CD4-positive, alpha-beta T cell treated with Interleukin-10 for 1 hour (primary cell): ENCODE measurements around the gene LUC7L2.
"Not testable (repeated sequence)": the region's sequence is repeated elsewhere in the genome, so short reads cannot be mapped to it uniquely, and the experiment has no call there.

Experiments used
- DNase-seq: peaks from one replicate; pipeline ENCODE4 v3.0.0-alpha.2; 2020

LUC7L2 gene, protein sequence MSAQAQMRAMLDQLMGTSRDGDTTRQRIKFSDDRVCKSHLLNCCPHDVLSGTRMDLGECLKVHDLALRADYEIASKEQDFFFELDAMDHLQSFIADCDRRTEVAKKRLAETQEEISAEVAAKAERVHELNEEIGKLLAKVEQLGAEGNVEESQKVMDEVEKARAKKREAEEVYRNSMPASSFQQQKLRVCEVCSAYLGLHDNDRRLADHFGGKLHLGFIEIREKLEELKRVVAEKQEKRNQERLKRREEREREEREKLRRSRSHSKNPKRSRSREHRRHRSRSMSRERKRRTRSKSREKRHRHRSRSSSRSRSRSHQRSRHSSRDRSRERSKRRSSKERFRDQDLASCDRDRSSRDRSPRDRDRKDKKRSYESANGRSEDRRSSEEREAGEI

DNA sequence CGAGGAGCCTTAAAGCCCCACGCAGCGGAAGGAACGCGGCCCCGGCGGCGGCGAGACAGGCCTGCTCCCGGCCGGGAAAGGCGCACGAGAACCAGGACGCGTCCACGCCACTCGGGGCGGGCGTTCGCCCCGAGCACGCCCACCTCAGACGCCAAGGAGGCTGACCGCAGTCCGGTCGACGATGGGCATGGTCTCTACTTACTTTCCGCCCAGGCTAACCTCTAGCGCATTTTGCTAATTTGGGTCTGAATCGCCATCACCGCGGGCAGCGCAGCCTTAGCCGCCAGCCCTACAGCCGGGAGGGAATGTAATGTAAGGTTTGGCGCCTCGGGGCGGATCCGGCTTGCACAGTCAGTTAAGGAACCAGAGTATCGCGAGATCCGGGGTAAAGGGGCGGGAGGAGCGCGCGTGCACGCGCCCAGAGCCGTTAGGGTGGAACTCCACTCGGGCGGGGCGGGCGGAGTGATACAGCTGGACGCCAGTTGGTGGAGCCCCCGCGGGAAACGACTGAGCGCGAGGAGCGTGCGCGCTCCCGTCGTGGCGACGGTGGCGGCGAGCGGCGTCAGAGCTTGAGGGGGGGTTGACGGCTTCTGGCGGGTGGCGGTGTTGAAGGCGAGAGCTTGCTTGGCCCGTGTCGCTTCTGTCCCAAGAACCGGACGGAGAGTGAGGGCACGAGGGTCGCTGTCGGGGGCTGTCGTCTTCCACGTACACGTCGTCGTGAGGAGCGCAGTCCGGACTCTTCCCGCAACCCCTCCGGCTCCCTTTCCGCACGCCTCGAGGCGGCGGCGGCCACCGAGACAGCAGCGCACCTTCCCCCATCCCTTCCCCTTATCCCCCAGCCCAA lies at the start of gene LUC7L2:
LUC7L2 (plus strand) TSS at position 529 of the 844 bp plus-strand sequence. CDS start 368 bp downstream, outside the sequence.
- peak; percentile 99 for DNase-seq

DNA sequence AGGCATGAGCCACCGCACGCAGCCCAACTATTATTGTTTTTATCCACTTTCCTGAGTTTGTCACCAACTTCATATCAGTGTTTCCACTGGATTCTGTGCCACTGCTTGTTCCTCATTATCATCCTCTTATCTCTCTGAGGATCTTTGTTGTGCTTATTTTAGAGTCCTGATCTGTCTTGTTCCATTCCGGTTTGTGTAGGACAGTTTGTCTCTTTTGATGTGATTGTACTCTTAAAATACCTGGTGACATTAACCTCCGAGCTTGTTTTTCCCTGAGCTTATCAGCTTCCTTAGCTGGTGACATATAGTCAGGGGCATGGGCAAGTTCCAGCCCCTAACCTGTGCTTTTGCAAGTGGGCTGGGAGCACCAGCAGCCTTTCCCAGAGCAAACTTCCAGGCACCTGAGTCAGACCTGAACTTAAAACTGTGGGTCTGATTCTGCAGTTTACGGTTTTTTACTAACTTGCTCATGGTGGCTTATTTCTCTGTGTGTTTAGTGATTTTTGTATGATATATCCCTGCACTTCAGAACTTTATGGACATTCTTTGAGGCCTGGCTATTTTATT lies 41.7 kb upstream of the LUC7L2 start:
- DNase-seq: no peak

DNA sequence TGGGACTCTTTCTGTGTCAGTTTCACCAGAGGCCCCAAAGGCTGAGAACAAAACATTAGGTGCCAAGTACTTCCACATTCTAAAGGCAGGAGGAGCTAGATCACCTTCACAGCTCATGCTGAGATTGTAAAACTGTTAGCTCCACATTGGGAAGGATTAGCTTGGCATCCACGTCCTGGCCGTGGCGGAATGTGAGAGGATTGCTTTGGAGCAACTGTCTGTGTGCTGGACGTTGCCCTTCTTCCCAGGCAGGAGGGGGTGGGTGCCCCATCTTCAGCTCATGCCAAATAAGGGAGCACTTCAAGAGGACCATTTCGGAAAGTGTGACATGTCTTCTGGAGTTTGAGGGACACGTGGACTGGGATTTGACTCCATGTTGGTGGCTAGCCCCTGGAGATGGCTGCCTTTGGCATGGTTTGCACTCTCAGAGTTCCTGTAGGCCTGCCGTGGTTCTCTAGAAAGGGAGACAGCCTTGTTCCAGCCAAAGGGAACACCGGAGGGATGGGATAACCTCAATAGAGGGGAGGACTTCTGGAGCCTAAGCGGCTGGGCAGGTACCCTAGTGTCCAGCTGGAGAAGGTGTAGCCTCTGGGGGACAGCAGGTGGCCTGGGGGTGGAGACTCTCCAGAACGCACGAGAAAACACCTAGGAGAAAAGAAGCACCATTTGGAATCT lies 38.5 kb upstream of the LUC7L2 start:
- DNase-seq: no peak

DNA sequence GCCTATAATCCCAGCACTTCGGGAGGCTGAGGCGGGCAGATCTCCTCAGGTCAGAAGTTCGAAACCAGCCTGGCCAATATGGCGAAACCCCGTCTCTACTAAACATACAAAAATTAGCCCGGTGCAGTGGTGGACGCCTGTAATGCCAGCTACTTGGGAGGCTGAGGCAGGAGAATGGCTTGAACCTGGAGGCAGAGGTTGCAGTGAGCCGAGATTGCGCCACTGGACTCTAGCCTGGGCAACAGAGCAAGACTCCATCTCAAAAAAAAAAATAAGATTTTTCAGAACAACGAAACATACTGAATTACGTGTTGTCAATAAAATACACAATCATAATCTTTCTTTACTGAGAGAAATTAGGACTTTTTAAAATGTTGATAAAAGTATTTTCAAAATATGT lies 35.0 kb upstream of the LUC7L2 start:
- not testable (repeated sequence) for DNase-seq

DNA sequence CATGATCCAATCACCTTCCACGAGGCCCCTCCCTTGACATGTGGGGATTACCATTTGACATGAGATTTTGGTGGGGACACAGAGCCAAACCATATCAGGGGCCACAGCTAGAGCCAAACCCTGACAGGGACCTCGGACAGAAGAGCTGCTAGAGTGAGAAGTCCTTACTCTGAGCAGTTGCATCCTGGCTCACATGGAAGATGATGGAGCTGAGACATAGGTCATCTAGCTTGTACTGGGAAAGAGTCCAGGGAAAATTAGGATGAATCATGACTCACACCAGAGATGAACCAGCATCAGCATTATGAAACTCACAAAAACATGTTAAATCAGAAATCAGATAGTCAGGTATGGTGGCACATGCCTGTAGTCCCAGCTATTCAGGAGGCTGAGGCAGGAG lies 31.3 kb upstream of the LUC7L2 start:
- DNase-seq: no peak

DNA sequence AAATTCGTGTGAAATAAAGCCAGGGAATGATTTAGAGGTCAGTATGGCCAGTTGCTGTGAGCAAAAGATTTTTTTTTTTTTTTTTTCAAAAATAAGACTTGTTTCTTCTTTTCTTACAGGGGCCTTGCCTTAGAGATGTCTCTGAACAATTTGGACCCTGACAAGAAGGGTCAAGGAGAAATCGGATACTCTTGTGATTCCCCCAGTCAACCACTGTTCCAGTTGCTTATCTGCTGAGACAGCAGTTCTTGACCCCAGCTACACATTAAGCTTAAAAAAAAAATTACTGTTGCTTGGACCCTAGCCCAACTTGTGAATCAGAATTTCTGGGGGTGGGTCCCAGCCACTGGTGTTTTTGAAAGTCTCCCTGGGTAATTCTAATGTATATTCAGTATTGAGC lies 30.6 kb upstream of the LUC7L2 start:
- DNase-seq: no peak

DNA sequence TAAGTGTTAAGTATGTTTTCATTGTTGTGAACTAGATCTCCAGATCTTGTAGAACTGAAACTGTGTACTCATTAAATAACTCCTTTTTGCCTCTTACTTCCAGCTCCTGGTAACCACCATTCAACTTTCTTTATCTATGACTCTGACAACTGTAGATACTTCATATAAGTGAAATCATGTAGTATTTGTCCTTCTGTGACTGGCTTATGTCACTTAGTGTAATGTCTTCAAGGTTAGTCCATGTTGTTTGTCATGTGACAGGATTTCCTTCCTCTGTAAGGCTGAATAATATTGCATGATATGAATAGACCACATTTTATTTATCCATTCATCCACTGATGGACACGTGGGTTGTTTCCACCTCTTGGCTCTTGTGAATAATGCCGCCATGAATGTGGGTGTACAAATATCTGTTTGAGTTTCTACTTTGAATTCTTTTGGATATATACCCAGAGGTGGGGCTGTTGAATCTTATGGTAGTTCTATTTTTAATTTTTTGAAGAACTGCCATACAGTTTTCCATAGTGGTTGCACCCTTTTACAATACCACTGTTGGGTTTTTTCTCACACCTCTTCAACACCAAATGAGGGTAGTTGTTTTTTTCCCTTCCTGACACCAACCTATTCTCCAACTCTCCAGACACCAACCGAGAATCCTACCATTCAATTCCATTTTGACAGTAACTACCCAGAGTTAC lies 29.2 kb upstream of the LUC7L2 start:
- no peak for DNase-seq

DNA sequence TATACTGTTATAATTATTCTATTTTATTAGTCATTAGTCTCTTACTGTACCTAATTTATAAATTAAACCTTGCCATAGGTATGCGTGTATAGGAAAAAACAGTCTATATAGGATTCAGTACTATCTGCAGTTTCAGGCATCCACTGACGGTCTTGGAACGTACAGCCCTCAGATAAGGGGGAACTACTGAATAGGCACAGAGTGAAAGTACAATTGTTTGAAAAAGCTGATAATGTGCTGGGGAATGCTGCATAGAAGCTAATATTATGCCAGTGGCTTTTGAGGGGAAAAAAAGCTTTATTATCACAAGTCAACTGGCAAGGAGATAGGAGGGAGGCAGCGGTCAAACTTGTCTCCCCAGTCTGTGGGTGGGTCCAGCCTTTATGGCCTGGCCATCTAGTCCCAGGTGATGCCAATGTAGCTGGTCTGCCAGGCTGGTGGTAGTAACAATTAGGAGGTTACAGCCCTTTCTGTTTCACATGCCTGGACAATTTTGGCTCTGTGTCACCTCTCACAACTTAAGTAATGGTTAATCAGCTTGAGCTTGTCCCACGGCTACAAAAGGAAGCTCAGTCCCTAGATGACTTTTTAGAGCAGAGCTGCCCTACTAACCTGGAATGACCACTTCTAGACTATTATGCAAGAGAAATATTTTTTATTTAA lies 26.9 kb upstream of the LUC7L2 start:
- DNase-seq: no peak

DNA sequence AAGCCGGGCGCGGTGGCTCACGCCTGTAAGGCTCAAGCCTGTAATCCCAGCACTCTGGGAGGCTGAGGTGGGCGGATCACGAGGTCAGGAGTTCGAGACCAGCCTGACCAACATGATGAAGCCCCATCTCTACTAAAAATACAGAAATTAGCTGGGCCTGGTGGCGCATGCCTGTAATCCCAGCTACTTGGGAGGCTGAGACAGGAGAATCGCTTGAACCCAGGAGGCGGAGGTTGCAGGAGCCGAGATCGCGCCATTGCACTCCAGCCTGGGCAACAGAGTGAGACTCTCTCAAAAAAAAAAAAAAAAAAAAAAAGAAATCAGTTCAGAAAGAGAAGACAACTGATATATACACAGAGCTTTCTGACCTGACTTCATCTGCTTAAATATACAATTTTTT lies 26.3 kb upstream of the LUC7L2 start:
- DNase-seq: not testable (repeated sequence)

DNA sequence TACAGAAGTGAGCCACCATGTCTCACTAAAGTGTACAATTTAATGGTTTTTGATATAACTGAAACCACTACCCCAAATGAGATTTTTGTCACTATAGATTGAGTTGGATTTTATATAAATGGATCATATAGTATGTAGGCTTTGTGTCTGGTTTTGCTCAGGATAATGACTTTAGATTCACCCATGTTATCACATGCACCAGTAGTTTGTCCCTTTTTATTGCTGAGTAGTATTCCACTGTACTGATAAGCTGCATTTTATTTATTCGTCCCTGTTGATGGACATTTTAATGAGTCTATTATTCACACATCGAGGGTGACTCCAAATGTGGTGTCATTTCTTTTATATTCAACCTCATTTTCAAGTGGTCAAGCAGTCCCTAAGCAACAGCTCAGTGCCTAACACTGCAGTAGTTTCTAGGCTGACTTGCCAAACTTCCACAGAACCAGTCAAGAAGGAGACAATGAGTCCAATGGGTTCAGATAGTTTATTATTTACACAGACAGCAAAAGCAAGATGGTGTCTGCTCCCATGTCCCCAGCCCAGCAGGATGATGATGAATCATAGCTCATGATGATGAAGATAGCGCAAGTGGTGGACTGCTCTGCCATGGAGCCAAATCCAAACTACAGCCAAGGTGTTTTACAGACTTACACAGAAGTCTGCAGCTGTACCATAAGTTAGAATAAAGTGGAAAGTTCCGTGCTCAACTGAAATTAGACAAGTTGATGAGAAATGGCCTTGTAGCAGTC lies 25.1 kb upstream of the LUC7L2 start:
- no peak for DNase-seq

DNA sequence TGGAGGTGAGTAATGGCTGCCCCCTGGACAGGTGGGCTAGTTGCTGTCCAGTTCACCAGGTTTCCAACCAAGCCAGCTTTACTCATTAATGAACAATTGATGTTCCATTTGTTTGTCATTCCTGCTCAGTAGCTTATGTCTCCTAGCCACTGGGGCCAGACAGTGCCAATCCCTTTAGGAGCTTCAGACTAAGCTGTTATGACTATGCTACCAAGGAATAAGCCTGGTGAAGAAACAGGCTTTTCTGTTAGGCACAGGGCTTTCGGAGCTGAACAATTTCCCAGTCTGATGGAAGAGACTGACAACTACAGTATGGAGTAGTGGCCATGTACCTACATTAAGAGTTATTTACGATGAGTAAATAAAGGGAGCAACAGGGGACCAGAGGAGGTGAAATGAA lies 20.7 kb upstream of the LUC7L2 start:
- no peak for DNase-seq

DNA sequence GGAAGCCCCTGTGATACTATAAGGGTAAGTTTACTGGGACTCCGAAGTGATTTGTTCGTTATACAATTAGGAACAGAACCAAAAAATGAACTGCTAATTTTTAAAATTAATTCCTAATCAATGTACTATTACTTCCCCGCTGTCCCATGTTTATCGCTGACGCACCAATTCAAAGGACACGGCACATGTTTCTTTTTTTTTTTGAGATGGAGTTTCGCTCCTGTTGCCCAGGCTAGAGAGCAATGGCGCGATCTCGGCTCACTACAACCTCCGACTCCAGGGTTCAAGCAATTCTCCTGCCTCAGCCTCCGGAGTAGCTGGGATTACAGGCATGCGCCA lies 20.0 kb upstream of the LUC7L2 start:
- DNase-seq: no peak

DNA sequence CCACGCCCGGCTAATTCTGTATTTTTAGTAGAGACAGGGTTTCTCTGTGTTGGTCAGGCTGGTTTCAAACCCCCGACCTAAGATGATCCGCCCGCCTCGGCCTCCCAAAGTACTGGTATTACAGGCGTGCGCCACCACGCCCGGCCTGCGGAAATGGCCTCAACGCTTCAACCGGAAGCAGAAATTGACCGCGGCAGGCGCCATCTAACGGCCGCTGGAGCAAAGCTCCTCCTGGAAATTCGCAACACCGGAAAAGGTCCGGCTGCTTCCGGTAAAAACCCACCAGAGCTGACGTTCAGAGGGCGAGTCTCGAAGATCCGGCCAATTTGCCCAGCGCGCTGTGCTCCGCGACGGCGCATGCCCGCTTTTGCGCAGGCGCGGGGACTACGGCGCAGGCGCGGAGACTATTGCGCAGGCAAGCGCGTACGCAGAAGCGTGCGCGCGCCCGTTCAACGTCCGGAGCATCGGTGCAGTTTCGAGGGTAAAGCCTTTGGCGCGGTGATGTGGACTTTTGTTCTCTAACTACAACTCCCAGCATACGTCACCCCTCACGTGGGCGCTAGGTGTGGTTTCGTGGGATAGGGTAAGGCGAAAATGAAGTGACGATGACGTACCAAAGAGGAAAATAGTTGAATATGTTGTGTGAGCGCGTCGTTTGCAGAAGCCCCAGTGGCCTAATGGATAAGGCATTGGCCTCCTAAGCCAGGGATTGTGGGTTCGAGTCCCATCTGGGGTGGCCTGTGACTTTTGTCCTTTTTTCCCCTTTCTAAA lies 19.5 kb upstream of the LUC7L2 start:
- peak; percentile 99 for DNase-seq

DNA sequence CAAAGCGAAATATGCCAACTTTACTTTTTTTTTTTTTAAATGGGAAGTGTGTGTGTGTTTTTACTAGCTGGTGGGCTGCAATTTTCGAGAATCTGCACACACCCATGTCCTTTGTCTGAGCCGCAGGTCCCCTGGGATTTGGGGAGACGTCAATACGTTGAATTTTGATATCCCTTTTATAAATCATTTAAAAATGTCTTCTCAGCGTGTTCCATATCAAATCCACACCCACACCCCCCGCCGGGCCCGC lies 19.0 kb upstream of the LUC7L2 start:
- no peak for DNase-seq

DNA sequence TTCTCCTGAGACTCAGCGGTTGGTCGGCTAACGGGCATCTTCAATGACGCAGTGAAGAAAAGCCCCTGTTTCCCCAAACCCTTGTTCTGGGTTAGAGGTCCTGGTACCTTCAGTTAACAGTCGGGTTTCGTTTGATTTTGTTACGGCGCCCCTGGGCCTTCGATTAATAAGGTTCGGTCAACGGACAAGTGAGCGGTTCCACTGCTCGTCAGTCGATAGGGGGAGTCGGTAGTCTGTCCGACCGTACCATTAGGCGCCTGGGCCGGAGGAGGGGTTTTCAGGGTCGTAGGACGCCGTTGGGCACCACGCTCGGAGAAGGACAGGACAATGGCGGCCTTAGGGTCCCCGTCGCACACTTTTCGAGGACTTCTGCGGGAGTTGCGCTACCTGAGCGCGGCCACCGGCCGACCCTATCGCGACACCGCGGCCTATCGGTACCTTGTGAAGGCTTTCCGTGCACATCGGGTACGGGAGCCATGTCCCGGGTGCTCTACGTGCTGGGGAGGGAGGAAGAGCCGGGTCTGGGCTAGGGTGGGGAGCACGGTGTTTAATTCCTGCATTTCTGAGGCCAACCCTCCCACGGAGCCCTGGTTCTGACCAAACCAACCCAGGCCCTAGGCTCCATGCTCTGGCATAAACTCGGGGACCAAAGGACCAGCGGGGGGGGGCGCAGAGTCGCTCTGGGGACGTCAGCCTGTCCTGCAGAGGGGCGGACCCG lies 18.5 kb upstream of the LUC7L2 start, which contains the start of gene FMC1:
FMC1 (plus strand) TSS at position 280 of the 718 bp plus-strand sequence; CDS start at position 328, 48 bp downstream.
- DNase-seq: peak; percentile 90

DNA sequence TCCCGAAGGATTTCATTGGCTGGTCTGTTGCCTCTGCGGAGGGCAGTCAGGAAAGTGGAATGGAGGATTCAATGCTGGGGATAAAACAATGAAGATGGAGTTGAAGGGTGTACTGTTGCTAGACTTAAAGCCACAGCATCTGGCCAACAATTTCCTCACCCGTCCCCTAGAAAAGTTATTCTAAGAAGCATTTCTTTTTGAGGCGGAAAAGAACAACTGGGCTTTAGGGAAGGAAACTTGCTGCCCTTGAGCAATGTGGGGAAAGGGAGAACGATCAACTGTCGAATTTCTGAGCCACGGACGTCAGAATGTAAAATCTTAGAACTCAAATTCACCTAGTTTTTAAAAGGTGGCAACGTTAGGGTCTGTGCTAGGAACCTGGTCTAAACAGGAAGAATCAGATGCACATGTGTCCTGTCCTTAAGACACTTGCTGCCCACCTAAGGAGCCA lies 17.9 kb upstream of the LUC7L2 start:
- no peak for DNase-seq

DNA sequence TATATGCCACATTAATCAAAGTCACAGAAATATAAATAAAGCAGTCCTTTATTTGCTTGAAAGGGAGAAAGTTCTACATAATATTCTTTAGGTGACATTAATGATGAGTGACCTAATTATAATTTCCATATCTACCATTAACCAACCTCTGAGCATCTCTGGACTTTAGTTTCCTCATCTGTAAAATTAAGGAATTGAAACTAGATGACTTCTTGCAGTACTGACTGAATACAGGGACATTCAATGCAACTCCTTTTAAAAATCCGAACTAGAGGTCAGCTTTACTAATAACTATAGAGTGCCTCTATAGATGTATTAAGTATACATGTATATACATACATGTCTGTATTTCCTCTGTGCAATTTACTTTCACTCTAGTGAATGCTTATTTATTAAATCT lies 14.7 kb upstream of the LUC7L2 start:
- no peak for DNase-seq

DNA sequence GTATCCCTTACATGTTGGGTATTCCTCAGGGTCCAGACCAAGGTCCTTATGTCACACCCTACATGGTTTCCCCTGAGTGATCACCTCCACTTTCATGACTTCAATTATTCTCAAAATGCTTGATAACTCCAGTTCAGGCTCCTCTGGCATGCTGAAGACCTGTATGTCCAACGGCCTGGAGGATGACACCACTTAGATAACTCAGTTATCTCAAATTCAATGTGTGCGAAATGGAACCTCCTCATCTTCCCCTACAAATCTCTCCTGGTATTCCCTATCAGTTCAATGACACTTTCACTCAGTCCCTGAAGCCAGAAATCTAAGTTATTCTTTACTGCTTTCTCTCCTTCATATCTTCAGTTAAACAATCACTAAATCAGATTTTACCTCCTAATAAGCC lies 8.7 kb upstream of the LUC7L2 start:
- no peak for DNase-seq

DNA sequence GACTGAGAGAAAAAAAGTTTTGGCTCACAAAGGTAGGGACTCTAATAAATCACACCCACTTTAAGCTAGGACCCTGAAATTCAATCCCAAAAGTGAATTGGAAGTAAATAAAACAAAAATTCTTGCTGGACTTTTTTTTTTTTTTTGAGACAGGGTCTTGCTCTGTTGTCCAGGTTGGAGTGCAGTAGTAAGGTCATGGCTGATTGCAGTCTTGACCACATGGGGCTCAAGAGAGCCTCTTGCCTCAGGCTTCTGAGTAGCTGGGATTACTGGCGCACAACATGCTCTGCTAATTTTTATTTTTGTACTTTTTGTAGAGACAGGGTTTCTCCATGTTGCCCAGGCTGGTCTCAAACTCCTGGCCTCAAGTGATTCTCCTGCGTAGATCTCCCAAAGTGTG lies 5.0 kb upstream of the LUC7L2 start:
- no peak for DNase-seq

DNA sequence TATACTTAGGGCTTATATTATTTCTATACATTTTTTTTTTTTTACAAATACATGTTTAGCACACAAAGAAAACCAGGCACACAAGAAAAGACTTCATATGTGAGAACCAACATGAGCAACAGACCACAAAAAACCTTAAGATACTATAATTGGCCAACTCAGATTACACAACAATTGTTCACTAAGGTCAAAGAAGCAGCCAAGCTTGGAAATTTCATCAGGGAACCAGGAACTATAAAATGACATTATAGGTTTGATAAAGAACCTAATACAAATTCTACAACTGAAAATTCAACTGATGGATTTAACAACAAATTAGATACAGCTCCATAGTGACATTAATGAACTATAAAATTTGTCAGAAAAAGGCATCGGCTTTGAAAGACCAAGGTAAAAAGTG lies 4.4 kb upstream of the LUC7L2 start:
- no peak for DNase-seq
